ENCODE results near the gene SNRPF. TPM values are rescaled to one million over a fixed set of nuclear protein-coding genes. Genes with fewer than 3 reads are reported as not detected.

Gene SNRPF
- polyA plus RNA-seq, 2 of the 4 experiments (the other 2 are of a cell fraction) = 66.3 to 204 TPM

GRCh38 chr12:95884998-95885397 lies 26.2 kb downstream of the SNRPF start (continued):
- no peak for TF ChIP-seq MAX (IDR thresholded peaks at IDR 0.05)
- no peak for TF ChIP-seq HOXB5 (CRISPR knock-in tag; IDR thresholded peaks at IDR 0.05)
- no peak for TF ChIP-seq FOSB (CRISPR knock-in tag; IDR thresholded peaks at IDR 0.05)

GRCh38 chr12:95887311-95887710 lies 28.6 kb downstream of the SNRPF start:
- no peak for TF ChIP-seq REST (IDR thresholded peaks at IDR 0.05)
- no peak for TF ChIP-seq TFCP2L1 (CRISPR knock-in tag; IDR thresholded peaks at IDR 0.05)
- no peak for TF ChIP-seq E2F6 (IDR thresholded peaks at IDR 0.05; ENCODE audit: borderline replicate concordance, low read depth)
- no peak for TF ChIP-seq HOXB5 (CRISPR knock-in tag; IDR thresholded peaks at IDR 0.05)
- no peak for TF ChIP-seq NFE2L2 (conservative IDR thresholded peaks at IDR 0.05; ENCODE audit: low read length)
- no peak for TF ChIP-seq MAZ (IDR thresholded peaks at IDR 0.05; ENCODE audit: borderline replicate concordance, low read depth, low read length)
- TF ChIP-seq BCL3 (IDR thresholded peaks at IDR 0.05) = no peak
- TF ChIP-seq ZNF302 (CRISPR knock-in tag; IDR thresholded peaks at IDR 0.05) = no peak
- TF ChIP-seq RNF2 (IDR thresholded peaks at IDR 0.05; ENCODE audit: borderline replicate concordance, low read depth) = no peak
- no peak for TF ChIP-seq HMGXB4 (CRISPR knock-in tag; IDR thresholded peaks at IDR 0.05; ENCODE audit: borderline replicate concordance)
- no peak for TF ChIP-seq KDM5A (IDR thresholded peaks at IDR 0.05)
- TF ChIP-seq EHMT2 (IDR thresholded peaks at IDR 0.05; ENCODE audit: low read depth) = no peak
- no peak for TF ChIP-seq CTCF (IDR thresholded peaks at IDR 0.05)
- no peak for TF ChIP-seq MAFK (IDR thresholded peaks at IDR 0.05; ENCODE audit: partially characterized antibody)
- 63% methylated on average over 5 of the region's 5 CpGs for WGBS (ENCODE audit: missing lambda C conversion rate)
- H3K9me3 ChIP-seq = peaks cover 3% of the 10 kb centered on the region; the same call in 1 of the 3 replicates
- no peaks in the 10 kb centered on the region for H3K4me1 ChIP-seq
- ChIA-PET CTCF (no interaction called here), POLR2A (no interaction called here)
- FAIRE-seq (no peak), DNase-seq (ENCODE audit: low read depth in 1 of 2, low spot score in 1 of 2) (no peak), ATAC-seq (no peak)
- no peak overlapping the region for H3K4me3 ChIP-seq
- H3K4me2 ChIP-seq = no peak overlapping the region
- no peak overlapping the region for H3K27ac ChIP-seq

All from A549 (cell line).